Cortex of kidney (tissue), 1 donor: ENCODE measurements around the gene TCN1.
"Not testable (repeated sequence)": the region's sequence is repeated elsewhere in the genome, so short reads cannot be mapped to it uniquely, and the experiment has no call there.

Experiments used
- DNase-seq: peaks from one replicate; lab custom pipeline; 2025; lab: John Stamatoyannopoulos, UW

Gene TCN1

GRCh38 chr11:59857439-59858434 is 8.6 kb downstream of the TCN1 start:
- no peak for DNase-seq

DNA sequence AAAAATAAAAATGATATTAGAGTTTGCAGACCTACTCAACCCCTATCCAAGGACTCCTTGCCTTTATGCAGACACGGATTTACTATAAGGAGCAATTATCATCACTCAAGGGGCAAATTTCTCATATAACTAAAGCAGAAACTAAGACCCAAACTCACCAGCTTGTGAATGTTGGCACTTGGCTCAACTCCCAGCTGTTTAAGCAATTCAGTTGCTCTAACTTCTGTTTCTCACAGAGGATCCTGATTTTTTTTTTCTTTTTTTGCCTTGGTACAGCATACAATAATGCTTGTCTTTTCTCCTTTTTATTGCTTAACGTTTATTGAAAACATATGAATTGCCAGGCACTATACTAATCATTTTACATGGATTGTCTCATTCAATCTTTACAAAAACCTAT is 11.4 kb downstream of the TCN1 start:
- DNase-seq = no peak

DNA sequence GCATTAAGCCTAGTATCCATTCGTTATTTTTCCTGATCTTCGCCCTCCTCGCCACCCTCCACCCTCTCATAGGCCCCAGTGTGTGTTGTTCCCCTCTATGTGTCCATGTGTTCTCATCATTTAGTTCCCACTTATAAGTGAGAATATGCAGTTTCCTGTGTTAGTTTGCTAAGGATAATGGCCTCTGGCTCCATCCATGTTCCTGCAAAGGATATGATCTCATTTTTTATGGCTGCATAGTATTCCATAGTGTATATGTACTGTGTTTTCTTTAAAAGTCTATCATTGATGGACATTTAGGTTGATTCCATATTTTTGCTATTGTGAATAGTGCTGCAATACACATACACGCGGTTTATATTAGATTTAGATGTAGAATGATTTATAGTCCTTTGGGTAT is 14.9 kb downstream of the TCN1 start:
- DNase-seq = not testable (repeated sequence)

GRCh38 chr11:59849551-59849950 is 16.7 kb downstream of the TCN1 start:
- DNase-seq = not testable (repeated sequence)

DNA sequence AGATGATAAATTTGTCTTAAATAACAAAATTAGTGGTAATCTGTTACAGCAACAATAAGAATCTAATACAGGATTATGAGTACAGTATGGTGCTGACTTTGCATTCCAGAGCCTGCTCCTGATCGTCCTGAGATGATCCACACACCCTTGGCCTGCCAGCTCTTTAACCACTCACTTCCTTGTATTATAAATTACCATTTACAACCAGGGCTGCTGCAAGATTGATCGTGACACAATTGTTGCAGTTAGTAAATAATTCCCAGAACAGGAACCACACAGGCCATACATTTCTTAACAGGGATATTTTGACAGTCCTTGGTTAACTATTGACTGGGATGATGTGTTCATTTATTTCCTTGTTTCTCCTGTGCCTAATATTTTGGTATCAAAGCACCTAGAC is 17.2 kb downstream of the TCN1 start:
- DNase-seq = no peak

GRCh38 chr11:59848439-59848838 is 17.8 kb downstream of the TCN1 start:
- not testable (repeated sequence) for DNase-seq

DNA sequence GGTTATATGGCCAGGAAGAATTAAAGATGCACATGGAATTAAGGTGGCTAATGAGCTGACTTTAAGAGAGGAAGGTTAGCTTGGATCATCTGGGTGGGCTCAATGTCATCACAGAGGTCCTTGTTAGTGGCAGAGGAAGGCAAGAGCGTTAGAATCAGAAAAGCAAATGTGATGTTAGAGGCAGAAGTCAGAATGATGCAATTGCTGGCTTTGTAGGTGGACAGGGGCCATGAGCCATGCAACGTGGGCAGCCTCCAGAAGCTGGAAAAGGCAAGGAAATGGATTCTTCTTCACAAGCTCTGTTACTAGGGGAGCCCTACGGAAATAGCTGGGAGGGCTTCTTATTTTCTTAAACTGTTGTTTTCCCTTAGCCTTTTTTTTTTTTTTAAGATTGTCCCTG is 18.7 kb downstream of the TCN1 start:
- no peak for DNase-seq

DNA sequence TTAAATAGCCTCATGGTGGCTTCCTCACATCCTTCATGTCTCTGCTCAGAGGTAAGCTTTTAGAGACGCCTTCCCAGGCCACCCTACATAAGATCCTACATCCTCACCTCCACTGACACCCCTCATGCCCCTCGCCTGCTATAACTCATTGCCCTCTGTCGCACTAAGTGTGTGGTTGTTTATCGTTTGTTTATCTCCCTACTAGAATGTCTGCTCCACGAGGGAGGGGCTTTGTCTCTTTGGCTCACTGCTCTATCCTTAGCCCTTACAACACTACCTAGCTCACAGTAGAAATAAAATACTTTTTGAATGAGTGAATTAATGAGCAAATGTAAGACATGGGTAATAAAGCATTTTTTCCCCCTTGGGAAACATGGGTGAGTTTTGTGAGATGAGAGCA is 19.7 kb downstream of the TCN1 start:
- DNase-seq = no peak

GRCh38 chr11:59845399-59845798 is 20.9 kb downstream of the TCN1 start, which contains the start of gene CBLIF:
Gene CBLIF (minus strand): TSS chr11:59845499. CDS start chr11:59845453, 46 bp downstream.
- no peak for DNase-seq

GRCh38 chr11:59842316-59842715 is 24.0 kb downstream of the TCN1 start:
- no peak for DNase-seq

DNA sequence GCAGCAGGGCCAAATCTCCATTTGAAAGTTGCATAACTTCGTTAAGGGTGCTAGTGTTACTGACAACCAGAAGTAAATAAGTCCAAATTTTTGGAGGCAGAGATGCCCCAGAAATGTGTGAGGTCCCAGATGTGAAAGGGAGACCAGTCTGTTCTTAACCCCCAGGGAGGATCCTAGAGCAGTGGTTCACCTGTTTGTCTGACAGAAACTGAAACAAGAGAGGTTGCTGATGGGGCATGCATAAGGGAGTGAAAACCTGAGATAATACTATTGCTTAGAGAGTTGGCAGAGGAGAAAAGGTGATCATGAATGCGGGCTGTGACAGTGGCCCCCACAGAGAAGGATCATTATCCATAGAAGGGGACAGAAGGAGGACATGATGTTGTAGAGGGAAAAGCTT is 24.8 kb downstream of the TCN1 start:
- DNase-seq = no peak

DNA sequence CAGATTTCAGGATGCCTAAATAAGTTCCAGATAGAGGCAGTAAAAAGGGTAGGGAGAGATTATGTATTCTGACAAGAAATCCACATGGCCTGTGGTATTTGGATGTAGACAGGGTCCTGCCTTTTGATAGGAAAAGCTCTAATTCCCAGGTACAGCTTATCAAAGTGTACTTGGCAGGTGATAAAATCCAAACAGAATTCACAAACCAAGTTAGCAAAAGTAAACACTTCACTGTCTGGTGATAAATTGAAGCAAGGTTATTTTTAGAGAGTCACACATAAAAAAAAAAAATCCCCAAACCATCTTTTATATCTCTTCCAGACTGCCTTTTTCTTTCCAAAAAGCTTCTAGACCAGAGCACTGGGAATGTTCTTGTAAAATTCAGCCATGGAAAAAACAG is 26.7 kb downstream of the TCN1 start:
- DNase-seq = no peak

- DNase-seq = no peak
Measured at GRCh38 chr11:59833602-59834001, 32.7 kb downstream of the TCN1 start.

GRCh38 chr11:59829358-59829757 is 36.9 kb downstream of the TCN1 start:
- no peak for DNase-seq

DNA sequence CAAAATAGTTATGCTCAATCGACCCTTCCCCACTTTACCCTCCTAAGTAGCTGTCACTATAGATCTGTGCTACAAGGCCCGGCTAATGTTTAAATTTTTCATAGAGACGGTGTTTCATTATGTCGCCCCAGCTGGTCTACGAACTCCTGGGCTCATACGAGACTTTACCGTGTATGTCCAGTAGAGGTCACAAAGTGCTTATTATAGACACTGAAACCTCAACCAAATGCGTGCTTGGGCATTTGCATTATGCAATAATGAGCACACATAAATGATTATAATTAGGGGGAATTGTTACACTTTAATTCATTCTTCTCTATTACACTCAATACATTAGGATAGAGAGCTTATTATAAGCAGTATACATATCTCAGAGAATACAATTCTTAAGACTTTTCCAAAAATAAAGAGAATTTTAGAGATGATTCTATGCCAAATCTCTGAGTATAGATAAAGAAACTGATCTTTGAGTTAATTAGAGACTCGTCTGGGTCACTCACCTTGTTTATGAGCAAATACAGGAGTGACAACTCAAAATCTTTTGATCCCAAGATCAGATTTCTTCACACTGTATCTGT is 43.2 kb downstream of the TCN1 start:
- no peak for DNase-seq

DNA sequence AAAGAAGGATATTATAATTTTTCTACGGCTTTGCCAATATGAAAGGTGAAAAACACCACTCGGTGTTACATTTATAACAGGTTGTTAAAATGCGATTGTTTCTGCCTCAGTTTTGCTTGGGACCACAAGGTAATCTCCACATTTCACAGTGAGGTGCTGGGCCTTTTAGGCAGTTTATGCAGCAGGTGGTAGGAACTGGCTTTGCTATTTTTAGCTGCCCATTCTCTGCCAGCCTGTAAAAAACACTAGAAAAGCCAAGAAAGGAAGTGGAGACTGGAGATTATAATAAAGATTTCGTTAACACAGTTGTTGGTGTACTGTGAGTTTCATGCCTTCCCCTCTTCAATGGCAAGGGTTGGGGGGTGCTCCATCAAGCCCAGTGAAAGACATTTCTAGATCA is 47.7 kb downstream of the TCN1 start:
- no peak for DNase-seq

DNA sequence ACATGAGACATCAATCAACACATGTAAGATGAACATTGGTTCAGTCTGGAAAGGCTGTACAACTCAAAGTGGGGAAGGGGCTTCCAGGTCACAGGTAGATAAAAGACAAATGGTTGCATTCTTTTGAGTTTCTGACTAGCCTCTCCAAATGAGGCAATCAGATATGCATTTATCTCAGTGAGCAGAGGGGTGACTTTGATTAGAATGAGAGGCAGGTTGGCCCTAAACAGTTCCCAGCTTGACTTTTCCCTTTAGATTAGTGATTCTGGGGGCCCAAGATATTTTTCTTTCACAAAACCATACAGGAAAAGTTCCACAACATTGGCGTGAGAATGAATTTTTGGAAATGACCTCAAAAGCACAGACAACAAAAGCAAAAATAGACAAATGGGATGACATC is 49.9 kb downstream of the TCN1 start:
- DNase-seq = not testable (repeated sequence)

DNA sequence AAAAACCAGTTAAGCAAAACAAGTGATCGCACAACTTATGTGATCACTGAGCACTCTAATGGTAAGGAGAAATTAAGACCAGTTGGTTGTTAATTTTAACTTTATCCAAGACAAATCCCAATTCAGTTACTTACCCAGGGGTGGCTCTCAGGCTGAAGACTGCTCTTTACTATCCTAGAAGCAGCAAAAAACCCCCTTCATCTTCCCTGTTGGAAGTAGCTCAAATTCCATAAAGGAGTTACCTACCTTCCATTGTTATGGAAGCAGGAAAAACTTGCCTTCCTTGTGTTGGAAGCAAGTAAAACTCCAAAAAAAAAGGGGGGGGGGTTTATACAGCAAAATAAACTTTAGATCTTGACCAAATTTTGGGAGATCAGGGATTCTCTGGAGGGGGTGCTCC is 50.5 kb downstream of the TCN1 start:
- DNase-seq = no peak

GRCh38 chr11:59814021-59814420 is 52.3 kb downstream of the TCN1 start:
- no peak for DNase-seq

DNA sequence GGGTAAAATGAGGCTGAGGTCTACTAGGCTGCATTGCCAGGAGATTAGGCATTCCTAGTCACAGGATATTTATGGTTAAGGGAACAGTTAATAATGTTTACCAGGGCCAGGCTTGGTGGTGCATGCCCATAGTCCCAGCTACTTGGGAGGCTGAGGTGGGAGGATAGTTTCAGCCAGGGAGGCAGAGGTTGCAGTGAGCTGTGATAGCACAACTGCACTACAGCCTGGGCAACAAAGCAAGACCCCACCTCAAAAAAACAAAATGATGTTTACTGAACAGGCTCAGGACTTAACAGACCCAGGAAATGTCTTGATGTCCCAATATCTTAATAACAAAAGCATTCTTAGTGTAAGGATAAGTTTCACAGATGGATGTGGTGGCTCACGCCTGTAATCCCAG is 52.9 kb downstream of the TCN1 start:
- no peak for DNase-seq

GRCh38 chr11:59812220-59812619 is 54.1 kb downstream of the TCN1 start:
- DNase-seq = no peak

DNA sequence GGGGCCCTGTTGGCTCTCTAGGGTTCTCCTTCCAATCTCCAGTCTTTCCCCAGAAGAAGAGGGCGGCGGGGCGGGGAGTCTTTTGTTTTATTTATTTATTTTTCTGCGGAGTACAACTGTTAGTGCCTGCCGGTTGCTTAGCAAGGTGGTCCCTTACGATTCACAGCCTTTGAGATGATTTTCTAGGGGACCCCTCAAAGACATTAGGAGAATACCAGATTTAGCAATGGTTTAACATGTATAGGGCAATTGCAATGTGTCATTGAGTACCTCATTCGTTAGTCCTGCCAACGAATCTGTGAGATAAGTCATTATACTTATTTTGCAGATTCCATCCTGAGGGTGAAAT is 55.4 kb downstream of the TCN1 start:
- DNase-seq = no peak

DNA sequence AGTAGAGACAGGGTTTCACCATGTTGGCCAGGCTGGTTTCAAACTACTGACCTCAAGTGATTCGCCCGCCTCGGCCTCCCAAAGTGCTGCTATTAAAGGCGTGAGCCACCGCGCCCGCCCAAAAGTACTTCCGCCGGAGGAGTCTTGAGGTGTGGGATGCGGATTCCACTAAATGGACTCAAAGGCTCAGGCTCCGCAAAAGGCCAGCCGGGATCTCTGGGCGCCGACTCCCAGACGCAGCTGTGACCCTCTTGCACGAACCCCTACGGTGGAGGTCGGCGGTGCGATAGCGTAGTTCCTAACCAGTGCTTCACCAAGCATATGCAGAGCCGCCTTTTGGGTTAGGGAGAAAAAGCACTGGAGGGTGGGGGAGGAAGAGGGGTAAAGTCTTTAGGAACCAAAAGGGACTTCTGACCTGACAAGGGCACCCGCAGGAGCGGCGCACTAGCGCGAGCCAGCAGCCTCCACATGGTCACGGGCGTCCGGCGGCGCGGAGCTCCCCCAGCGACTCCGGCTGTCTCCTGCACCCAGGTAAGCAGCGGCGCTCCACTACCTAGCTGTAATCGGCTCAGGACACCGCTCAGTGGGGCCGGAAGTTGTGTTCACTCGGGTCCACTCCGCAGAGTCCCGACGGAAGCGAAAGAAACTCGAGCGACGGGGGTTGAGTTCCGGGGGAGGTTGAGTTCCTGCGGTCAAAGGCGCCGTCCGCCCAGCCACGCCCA is 55.9 kb downstream of the TCN1 start, which contains the start of gene MRPL16:
TSS of gene MRPL16 (minus strand) at position 590 of the 722 bp plus-strand sequence. CDS start at position 470, 120 bp downstream.
- DNase-seq = no peak
